ENCODE measurements around the gene CABLES1. TPM values are rescaled to one million over a fixed set of nuclear protein-coding genes. Genes with fewer than 3 reads are reported as not detected.

Gene CABLES1
- total and polyA plus RNA-seq, 2 experiments from 2014 or later: 3.8 to 4.1 TPM

DNA sequence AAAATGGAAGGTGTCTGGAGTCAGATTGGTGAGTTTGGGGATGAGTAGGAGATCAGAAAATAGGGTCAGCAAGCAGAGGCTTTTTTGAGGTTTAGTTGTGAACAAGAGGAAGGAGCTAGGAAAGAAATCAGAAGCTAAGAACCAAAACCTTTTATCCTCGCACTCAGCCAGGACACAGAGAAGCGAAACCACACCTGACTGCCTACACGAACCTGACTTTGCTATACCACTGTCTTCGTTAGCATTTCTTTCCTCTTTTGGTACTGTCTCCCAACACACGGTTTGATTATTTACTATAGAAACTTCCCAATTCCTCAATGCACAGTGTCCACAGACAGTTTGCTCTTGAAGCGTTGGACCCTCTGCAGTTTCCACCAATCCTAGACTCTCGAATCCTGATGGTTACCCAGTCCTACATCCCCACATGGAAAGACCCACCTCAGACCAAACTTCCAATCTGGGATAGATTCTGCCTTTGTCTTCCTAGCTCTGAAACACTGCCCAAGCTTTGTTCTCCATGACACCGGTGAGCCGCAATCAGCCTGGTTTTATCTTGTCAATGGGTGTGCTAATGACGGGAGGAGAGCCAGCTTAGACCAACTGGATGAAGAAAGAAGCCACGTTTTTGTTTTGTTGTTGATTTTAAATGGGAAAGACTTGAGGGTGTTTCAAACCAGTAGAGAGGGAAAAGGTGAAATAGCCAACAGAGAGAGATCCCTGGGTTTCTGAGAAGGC lies 137.4 kb downstream of the CABLES1 start:
- Histone ChIP-seq H3K27ac (no peak overlapping the region), H3K9me3 (ENCODE audit: low read depth) (no peaks in the 10 kb centered on the region), H3K4me1 (ENCODE audit: low read depth) (no peaks in the 10 kb centered on the region), H3K4me3 (no peak overlapping the region), H3K36me3 (no peaks in the 10 kb centered on the region), H3K27me3 (no peaks in the 10 kb centered on the region)
- TF ChIP-seq, protein P1, sequence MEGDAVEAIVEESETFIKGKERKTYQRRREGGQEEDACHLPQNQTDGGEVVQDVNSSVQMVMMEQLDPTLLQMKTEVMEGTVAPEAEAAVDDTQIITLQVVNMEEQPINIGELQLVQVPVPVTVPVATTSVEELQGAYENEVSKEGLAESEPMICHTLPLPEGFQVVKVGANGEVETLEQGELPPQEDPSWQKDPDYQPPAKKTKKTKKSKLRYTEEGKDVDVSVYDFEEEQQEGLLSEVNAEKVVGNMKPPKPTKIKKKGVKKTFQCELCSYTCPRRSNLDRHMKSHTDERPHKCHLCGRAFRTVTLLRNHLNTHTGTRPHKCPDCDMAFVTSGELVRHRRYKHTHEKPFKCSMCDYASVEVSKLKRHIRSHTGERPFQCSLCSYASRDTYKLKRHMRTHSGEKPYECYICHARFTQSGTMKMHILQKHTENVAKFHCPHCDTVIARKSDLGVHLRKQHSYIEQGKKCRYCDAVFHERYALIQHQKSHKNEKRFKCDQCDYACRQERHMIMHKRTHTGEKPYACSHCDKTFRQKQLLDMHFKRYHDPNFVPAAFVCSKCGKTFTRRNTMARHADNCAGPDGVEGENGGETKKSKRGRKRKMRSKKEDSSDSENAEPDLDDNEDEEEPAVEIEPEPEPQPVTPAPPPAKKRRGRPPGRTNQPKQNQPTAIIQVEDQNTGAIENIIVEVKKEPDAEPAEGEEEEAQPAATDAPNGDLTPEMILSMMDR (IDR thresholded peaks at IDR 0.05; ENCODE audit: low read depth, low read length): no peak
- no peak for DNase-seq (ENCODE audit: low read depth in 1 of 2, low spot score in 1 of 2)

GRCh38 chr18:23273443-23273966 lies 138.2 kb downstream of the CABLES1 start:
- no peaks in the 10 kb centered on the region for H3K27me3 ChIP-seq
- H3K4me3 ChIP-seq: no peak overlapping the region
- no peak overlapping the region for H3K27ac ChIP-seq
- no peaks in the 10 kb centered on the region for H3K4me1 ChIP-seq (ENCODE audit: low read depth)
- TF ChIP-seq, protein P1 (IDR thresholded peaks at IDR 0.05; ENCODE audit: low read depth, low read length): no peak
- no peaks in the 10 kb centered on the region for H3K36me3 ChIP-seq
- H3K9me3 ChIP-seq (ENCODE audit: low read depth): no peaks in the 10 kb centered on the region
- no peak for DNase-seq (ENCODE audit: low read depth in 1 of 2, low spot score in 1 of 2)

DNA sequence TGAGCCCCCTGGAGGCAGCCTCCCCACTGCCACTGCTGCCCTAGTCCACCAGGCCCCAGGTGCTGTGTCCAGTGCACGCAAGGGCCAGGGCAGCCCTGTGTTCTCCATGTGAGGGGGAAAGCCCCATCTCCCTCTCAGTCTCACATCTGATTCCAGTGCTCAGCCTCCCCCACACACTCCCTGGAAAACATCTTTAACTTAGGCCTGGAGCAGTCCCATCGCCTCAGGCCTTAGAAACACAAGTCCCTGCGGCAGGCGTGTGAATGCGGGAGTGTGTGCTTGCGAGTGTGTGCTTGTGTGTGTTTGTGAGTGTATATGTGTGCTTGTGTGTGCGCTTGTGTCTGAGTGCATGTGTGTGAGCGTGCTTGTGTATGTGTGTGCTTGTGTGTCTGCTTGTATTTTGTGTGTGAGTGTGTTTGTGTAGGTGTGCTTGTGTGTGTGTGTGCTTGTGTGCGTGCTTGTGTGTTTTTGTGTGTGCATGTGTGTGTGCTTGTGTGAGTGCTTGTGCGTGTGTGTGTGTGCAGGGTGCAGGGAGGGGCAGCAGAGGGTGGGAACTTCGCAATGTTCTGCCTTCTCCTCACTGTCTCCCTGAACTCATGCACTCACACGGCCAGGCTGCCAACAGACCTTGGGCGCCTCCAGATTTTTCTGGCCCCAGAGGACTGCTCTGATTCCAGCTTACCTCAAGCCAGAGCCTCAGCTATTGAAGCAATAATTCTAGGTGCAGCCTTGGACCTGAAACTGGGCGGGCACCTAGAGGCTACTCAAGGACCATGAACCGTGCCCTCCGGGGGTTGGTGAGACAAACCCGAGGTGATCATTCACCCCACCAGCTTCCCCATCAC lies 139.6 kb downstream of the CABLES1 start:
- H3K27me3 ChIP-seq: no peaks in the 10 kb centered on the region
- no peak overlapping the region for H3K4me3 ChIP-seq
- H3K4me1 ChIP-seq (ENCODE audit: low read depth): no peaks in the 10 kb centered on the region
- H3K27ac ChIP-seq: no peak overlapping the region
- H3K9me3 ChIP-seq (ENCODE audit: low read depth): no peaks in the 10 kb centered on the region
- H3K36me3 ChIP-seq: no peaks in the 10 kb centered on the region
- no peak for DNase-seq (ENCODE audit: low read depth in 1 of 2, low spot score in 1 of 2)
- TF ChIP-seq, protein P1 (IDR thresholded peaks at IDR 0.05; ENCODE audit: low read depth, low read length): no peak

DNA sequence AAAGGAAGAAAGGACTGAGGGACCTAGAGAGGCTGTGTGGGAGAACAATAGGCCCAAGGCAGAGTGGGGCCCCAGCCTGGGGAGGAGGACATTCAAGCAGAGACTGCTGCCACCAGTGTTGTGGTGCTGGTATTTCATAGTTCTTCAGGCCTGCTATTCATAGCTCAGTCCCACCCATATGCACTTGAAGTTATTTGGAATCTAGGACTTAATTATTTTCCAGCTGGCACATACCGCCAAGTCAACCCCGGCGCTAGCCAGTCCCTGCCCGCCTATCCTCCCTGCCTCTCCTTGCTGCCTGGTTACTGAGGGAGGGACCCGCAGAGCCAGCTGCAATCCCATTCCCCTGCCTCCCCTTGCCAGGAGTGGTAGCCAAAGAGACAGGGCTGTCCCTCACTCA lies 141.2 kb downstream of the CABLES1 start:
- no peaks in the 10 kb centered on the region for H3K27me3 ChIP-seq
- no peak overlapping the region for H3K27ac ChIP-seq
- no peaks in the 10 kb centered on the region for H3K9me3 ChIP-seq (ENCODE audit: low read depth)
- DNase-seq (ENCODE audit: low read depth in 1 of 2, low spot score in 1 of 2): peak in 1 of 2 donors; percentile 18
- TF ChIP-seq, protein P1 (IDR thresholded peaks at IDR 0.05; ENCODE audit: low read depth, low read length): no peak
- H3K4me1 ChIP-seq (ENCODE audit: low read depth): no peaks in the 10 kb centered on the region
- H3K4me3 ChIP-seq: no peak overlapping the region
- no peaks in the 10 kb centered on the region for H3K36me3 ChIP-seq

DNA sequence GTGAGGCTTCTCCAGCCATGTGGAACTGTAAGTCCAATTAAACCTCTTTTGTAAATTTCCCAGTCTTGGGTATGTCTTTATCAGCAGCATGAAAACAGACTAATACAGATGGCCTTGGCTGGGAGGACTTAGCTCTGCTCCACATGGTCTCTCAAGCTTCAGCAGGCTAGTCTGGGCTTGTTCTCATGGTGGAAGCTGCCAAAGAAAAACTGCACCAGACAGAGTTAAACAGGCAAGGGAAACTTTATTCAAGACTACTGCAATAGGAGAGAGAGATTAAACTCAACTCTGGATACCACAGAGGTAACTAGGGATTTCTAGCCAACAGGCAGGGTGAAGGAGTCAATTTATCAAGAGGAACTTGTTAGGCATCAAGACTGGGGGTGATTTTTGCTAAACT lies 142.1 kb downstream of the CABLES1 start:
- H3K27ac ChIP-seq: no peak overlapping the region
- no peaks in the 10 kb centered on the region for H3K9me3 ChIP-seq (ENCODE audit: low read depth)
- TF ChIP-seq, protein P1 (IDR thresholded peaks at IDR 0.05; ENCODE audit: low read depth, low read length): no peak
- no peaks in the 10 kb centered on the region for H3K36me3 ChIP-seq
- no peak for DNase-seq (ENCODE audit: low read depth in 1 of 2, low spot score in 1 of 2)
- H3K4me1 ChIP-seq (ENCODE audit: low read depth): no peaks in the 10 kb centered on the region
- no peak overlapping the region for H3K4me3 ChIP-seq
- no peaks in the 10 kb centered on the region for H3K27me3 ChIP-seq
